ENCODE data around the gene HPDL. TPM values are rescaled to one million over a fixed set of nuclear protein-coding genes. Genes with fewer than 3 reads are reported as not detected.
"Not testable (repeated sequence)": the region's sequence is repeated elsewhere in the genome, so short reads cannot be mapped to it uniquely, and the experiment has no call there.

The HPDL gene
- polyA plus RNA-seq (2011; rRNA removed) (0.22 and 0.50 TPM in 2 replicates), polyA minus RNA-seq (2011; rRNA and poly(A)+ RNA removed) (0.28 TPM in 1 of 2 replicates, not detected in the other)

GRCh38 chr1:45326627-45327623 lies at the start of gene HPDL:
HPDL (plus strand) TSS chr1:45326895; CDS start chr1:45327149, 254 bp downstream.
- no peaks in the 10 kb centered on the region for H3K27me3 ChIP-seq (ENCODE audit: control insufficient read depth, insufficient read depth, low read length)
- H3K4me3 ChIP-seq (ENCODE audit: low read depth, low read length) = peak within 1 kb of the TSS; percentile 65
- no peak within 1 kb of the TSS for H3K27ac ChIP-seq (ENCODE audit: low read depth, low read length)
- no peaks in the 10 kb centered on the region; the same call in 1 of the 2 replicates for H3K9me3 ChIP-seq (ENCODE audit: control insufficient read depth, insufficient read depth, low read length)
- POLR2A ChIA-PET = interaction anchor here (0.5 to 1.8 kb wide), 3 partner anchors 13 to 360 kb away, joined by 3 to 12 read pairs (median 6); partner anchors contain the start of genes MUTYH and TOE1
- CTCF ChIA-PET = interaction anchor here (0.6 to 1.6 kb wide), 4 partner anchors 14 to 313 kb away, joined by 3 to 7 read pairs (median 4); partner anchors contain the start of gene MUTYH
- no peak for TF ChIP-seq CTCF (IDR thresholded peaks at IDR 0.05; ENCODE audit: low read depth, low read length)
- DNase-seq (ENCODE audit: low read depth, low spot score) = no peak

GRCh38 chr1:45282351-45282750 lies 44.3 kb upstream of the HPDL start:
- no peak for TF ChIP-seq CTCF (IDR thresholded peaks at IDR 0.05; ENCODE audit: low read depth, low read length)
- no peak for DNase-seq (ENCODE audit: low read depth, low spot score)
- H3K27ac ChIP-seq (ENCODE audit: low read depth, low read length) = no peak overlapping the region
- H3K9me3 ChIP-seq (ENCODE audit: control insufficient read depth, insufficient read depth, low read length) = peaks cover 4% of the 10 kb centered on the region; the same call in 1 of the 2 replicates
- POLR2A ChIA-PET = no interaction called here
- H3K27me3 ChIP-seq (ENCODE audit: control insufficient read depth, insufficient read depth, low read length) = no peaks in the 10 kb centered on the region
- CTCF ChIA-PET = no interaction called here
- no peak overlapping the region for H3K4me3 ChIP-seq (ENCODE audit: low read depth, low read length)

- DNase-seq (ENCODE audit: low read depth, low spot score); H3K27ac ChIP-seq (ENCODE audit: low read depth, low read length); H3K4me3 ChIP-seq (ENCODE audit: low read depth, low read length); H3K9me3 ChIP-seq (ENCODE audit: control insufficient read depth, insufficient read depth, low read length); POLR2A ChIA-PET; CTCF ChIA-PET; H3K27me3 ChIP-seq (ENCODE audit: control insufficient read depth, insufficient read depth, low read length): not testable (repeated sequence)
These were observed 41.8 kb upstream of the HPDL start for GRCh38 chr1:45284858-45285257.

- H3K9me3 ChIP-seq (ENCODE audit: control insufficient read depth, insufficient read depth, low read length); DNase-seq (ENCODE audit: low read depth, low spot score); POLR2A ChIA-PET: not testable (repeated sequence)
These were observed 40.2 kb upstream of the HPDL start for GRCh38 chr1:45286521-45286920.

GRCh38 chr1:45291002-45291401 lies 35.7 kb upstream of the HPDL start:
- POLR2A ChIA-PET; H3K4me3 ChIP-seq (ENCODE audit: low read depth, low read length); H3K9me3 ChIP-seq (ENCODE audit: control insufficient read depth, insufficient read depth, low read length); H3K27ac ChIP-seq (ENCODE audit: low read depth, low read length); H3K27me3 ChIP-seq (ENCODE audit: control insufficient read depth, insufficient read depth, low read length); DNase-seq (ENCODE audit: low read depth, low spot score): not testable (repeated sequence)
- CTCF ChIA-PET = interaction anchor here (0.7 to 13.9 kb wide), 3 partner anchors 10 to 275 kb away, joined by 5 to 616 read pairs (median 7); partner anchors contain the start of genes HECTD3 and UROD

More at GRCh38 chr1:45286521-45286920, 40.2 kb upstream of the HPDL start:
- CTCF ChIA-PET; H3K4me3 ChIP-seq (ENCODE audit: low read depth, low read length); H3K27ac ChIP-seq (ENCODE audit: low read depth, low read length); H3K27me3 ChIP-seq (ENCODE audit: control insufficient read depth, insufficient read depth, low read length): not testable (repeated sequence)

- H3K9me3 ChIP-seq (ENCODE audit: control insufficient read depth, insufficient read depth, low read length) = no peaks in the 10 kb centered on the region
- DNase-seq (ENCODE audit: low read depth, low spot score) = no peak
- no peak for TF ChIP-seq CTCF (IDR thresholded peaks at IDR 0.05; ENCODE audit: low read depth, low read length)
- no peak overlapping the region for H3K27ac ChIP-seq (ENCODE audit: low read depth, low read length)
- ChIA-PET CTCF (interaction anchor here (1.7 to 13.9 kb wide), 3 partner anchors 9 to 276 kb away, joined by 7 to 616 read pairs (median 7); partner anchors contain the start of genes HECTD3 and UROD), POLR2A (no interaction called here)
- H3K27me3 ChIP-seq (ENCODE audit: control insufficient read depth, insufficient read depth, low read length) = no peaks in the 10 kb centered on the region
- no peak overlapping the region for H3K4me3 ChIP-seq (ENCODE audit: low read depth, low read length)
These were observed 35.0 kb upstream of the HPDL start for GRCh38 chr1:45291716-45292115.

All from AG04450 (cell line).